PC-3 (cell line): Measurements from ENCODE around the gene NME4. TPM values are rescaled to one million over a fixed set of nuclear protein-coding genes. Genes with fewer than 3 reads are reported as not detected.
"Not testable (repeated sequence)": the region's sequence is repeated elsewhere in the genome, so short reads cannot be mapped to it uniquely, and the experiment has no call there.

Experiments used
- ATAC-seq: fragments of 200-7000 bp; cut with Tn5 transposase; 2 replicates; pipeline ENCODE4 v1.9.1; 2020; ENCODE audit warnings: mild to moderate bottlenecking, moderate library complexity
- Bru-seq: library from RNA; stranded (reverse); fragments of 400-500 nt; gene quantifications from one replicate; lab custom pipeline; 2021; lab: Mats Ljungman, UMichigan
- BruChase-seq, 2 experiments: library from RNA; stranded (reverse); fragments of 400-500 nt; gene quantifications; one replicate each; lab custom pipeline; 2021; lab: Mats Ljungman, UMichigan
- BruUV-seq: library from RNA; stranded (reverse); fragments of 400-500 nt; replicated peaks from 2 replicates; lab custom pipeline; 2021; lab: Mats Ljungman, UMichigan
- CTCF ChIA-PET: fragments of 300-600 bp; sonication (Branson Sonifier 250); formaldehyde crosslinking; loops from one replicate; lab custom pipeline; 2022; ENCODE audit warnings: antibody characterized with exemption; lab: Charles Lee
- POLR2A ChIA-PET: fragments of 300-600 bp; sonication (Branson Sonifier 250); formaldehyde crosslinking; loops from one replicate; lab custom pipeline; 2022; ENCODE audit warnings: antibody characterized with exemption; ENCODE audit not compliant: unreplicated experiment; lab: Charles Lee
- DNase-seq: peaks from one replicate; pipeline ENCODE4 v3.0.0-alpha.2; 2015
- H2AFZ ChIP-seq: fragments of 300-600 bp; sonication (generic); 2 replicates; pipeline ENCODE4 v1.6.0; 2016; ENCODE audit warnings: antibody characterized with exemption, low read length
- H3F3A ChIP-seq: fragments of 300-600 bp; sonication (generic); one replicate; pipeline ENCODE4 v1.6.0; 2017; ENCODE audit warnings: antibody characterized with exemption, low read length, control low read depth, mild to moderate bottlenecking; ENCODE audit not compliant: unreplicated experiment
- H3K27ac ChIP-seq: fragments of 300-600 bp; sonication (generic); 2 replicates; pipeline ENCODE4 v1.5.1; 2016; ENCODE audit warnings: mild to moderate bottlenecking, low read length
- H3K27me3 ChIP-seq: fragments of 300-600 bp; sonication (generic); 2 replicates; pipeline ENCODE4 v1.6.1; 2016; ENCODE audit warnings: low read length, mixed read lengths
- H3K36me3 ChIP-seq: fragments of 300-600 bp; sonication (generic); 2 replicates; pipeline ENCODE4 v1.6.1; 2016; ENCODE audit warnings: low read depth, mixed run types, low read length, mixed read lengths
- H3K4me1 ChIP-seq: fragments of 300-600 bp; sonication (generic); 2 replicates; pipeline ENCODE4 v1.5.1; 2016; ENCODE audit warnings: low read length; ENCODE audit not compliant: insufficient read depth
- H3K4me2 ChIP-seq: fragments of 300-600 bp; sonication (generic); 2 replicates; pipeline ENCODE4 v1.6.0; 2016; ENCODE audit warnings: low read length
- H3K4me3 ChIP-seq: fragments of 300-600 bp; sonication (generic); 2 replicates; pipeline ENCODE4 v1.5.1; 2016; ENCODE audit warnings: mild to moderate bottlenecking, low read length, mixed read lengths
- H3K79me2 ChIP-seq: fragments of 300-600 bp; sonication (generic); 2 replicates; pipeline ENCODE4 v1.6.1; 2017; ENCODE audit warnings: low read length, mixed read lengths
- H3K9ac ChIP-seq: fragments of 300-600 bp; sonication (generic); 2 replicates; pipeline ENCODE4 v1.6.0; 2016; ENCODE audit warnings: mild to moderate bottlenecking, low read length
- H3K9me2 ChIP-seq: fragments of 300-600 bp; sonication (generic); replicated peaks from 2 replicates; pipeline ENCODE4 v1.6.1; 2016; ENCODE audit warnings: mixed run types, low read length, mixed read lengths
- H3K9me3 ChIP-seq: fragments of 300-600 bp; sonication (generic); 2 replicates; pipeline ENCODE4 v1.6.1; 2016; ENCODE audit warnings: low read length, mixed read lengths
- H4K20me1 ChIP-seq: fragments of 300-600 bp; sonication (generic); 2 replicates; pipeline ENCODE4 v1.6.1; 2016; ENCODE audit warnings: low read length, mixed read lengths
- EZH2 ChIP-seq: fragments of 300-600 bp; sonication (generic); IDR thresholded peaks from one replicate; pipeline ENCODE4 v1.6.1; 2017; ENCODE audit warnings: antibody characterized with exemption, mild to moderate bottlenecking, low read length; ENCODE audit not compliant: unreplicated experiment
- EZH2phosphoT487 ChIP-seq: fragments of 300-600 bp; sonication (generic); IDR thresholded peaks from 2 replicates; pipeline ENCODE4 v1.6.1; 2018; ENCODE audit warnings: mild to moderate bottlenecking, antibody characterized with exemption, low read length, borderline replicate concordance
- intact Hi-C: fragments of 100-400 bp; cut with micrococcal nuclease; formaldehyde crosslinking; loops from 2 replicates; pipeline ENCODE4 v1.9.0; 2023
- long read RNA-seq: library from polyadenylated mRNA; unstranded; transcript quantifications from one replicate; pipeline ENCODE4 v2.0.0, GENCODE V29; 2021; ENCODE audit not compliant: unreplicated experiment
- total RNA-seq: library from RNA; depleted of rRNA; stranded (reverse); fragments of >200 nt; gene quantifications from 2 replicates; pipeline ENCODE4 v1.2.3, GENCODE V29; 2014; rRNA removed
- TF ChIP-seq, protein P1 (sequence below): fragments of 300-600 bp; sonication (generic); conservative IDR thresholded peaks from 2 replicates; pipeline ENCODE4 v1.5.1; 2017; ENCODE audit warnings: antibody characterized with exemption, low read depth, mild to moderate bottlenecking, low read length

Gene NME4
- total RNA-seq = 182 and 207 TPM in 2 replicates
- Bru-seq, nascent RNA = percentile 62 among the genes with signal in this experiment
- BruChase-seq, experiment 1, labeled RNA remaining after a 6-hour chase = percentile 77 among the genes with signal in this experiment
- percentile 64 among the genes with signal in this experiment for BruChase-seq, experiment 2, labeled RNA remaining after a 2-hour chase
- long read RNA-seq, transcript NME4-201 (5 exons, 995 nt) = major isoform, 35 of 75 reads
- long read RNA-seq, partial matches to known transcripts = 25 of 75 reads
- long read RNA-seq, other reads (novel, unspliced or antisense) = 8 of 75 reads

DNA sequence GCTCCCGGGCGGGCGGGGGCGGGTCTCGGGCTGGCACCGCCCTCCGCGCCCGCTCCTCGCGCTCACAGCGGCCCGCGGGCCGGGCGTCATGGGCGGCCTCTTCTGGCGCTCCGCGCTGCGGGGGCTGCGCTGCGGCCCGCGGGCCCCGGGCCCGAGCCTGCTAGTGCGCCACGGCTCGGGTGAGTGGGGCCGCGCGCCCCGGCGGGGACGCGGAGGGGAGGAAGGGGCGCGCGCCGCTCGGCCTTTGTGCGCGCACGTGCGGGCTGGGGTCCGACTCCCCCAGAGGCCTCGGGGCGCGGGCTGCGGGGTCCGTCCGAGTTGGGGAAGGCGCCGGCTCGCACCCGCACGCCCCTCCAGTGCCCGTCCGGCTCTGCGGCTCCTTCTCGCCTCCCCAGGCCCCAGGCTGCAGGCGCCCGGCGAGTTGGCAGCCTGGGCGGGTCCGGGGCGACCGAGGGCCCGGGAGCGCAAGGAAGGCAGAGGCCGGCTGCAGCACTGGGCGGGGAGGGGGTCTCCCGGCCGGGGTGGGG, at the start of gene NME4:
Gene NME4, plus strand, starts transcription at position 65 of the 527 bp plus-strand sequence. Its CDS starts 24 bp downstream, at position 89.
- ATAC-seq (peak; percentile 10; the same call in 1 of the 2 replicates), DNase-seq (peak; percentile 14)
- BruUV-seq = no TSS peak
- peak within 1 kb of the TSS; percentile 65 for H3K4me3 ChIP-seq
- H3K9ac ChIP-seq = peak within 1 kb of the TSS; percentile 52; the same call in 1 of the 2 replicates
- no peaks in the 10 kb centered on the region for H3K9me2 ChIP-seq
- ChIA-PET POLR2A (no interaction called here), CTCF (no interaction called here)
- H3F3A ChIP-seq = no peaks in the 10 kb centered on the region
- no peak within 1 kb of the TSS for H3K27ac ChIP-seq
- peaks cover 5% of the 10 kb centered on the region; the same call in 1 of the 2 replicates for H3K79me2 ChIP-seq
- H3K4me2 ChIP-seq = peak within 1 kb of the TSS; percentile 91
- intact Hi-C loops = no loop called here
- TF ChIP-seq, protein P1, sequence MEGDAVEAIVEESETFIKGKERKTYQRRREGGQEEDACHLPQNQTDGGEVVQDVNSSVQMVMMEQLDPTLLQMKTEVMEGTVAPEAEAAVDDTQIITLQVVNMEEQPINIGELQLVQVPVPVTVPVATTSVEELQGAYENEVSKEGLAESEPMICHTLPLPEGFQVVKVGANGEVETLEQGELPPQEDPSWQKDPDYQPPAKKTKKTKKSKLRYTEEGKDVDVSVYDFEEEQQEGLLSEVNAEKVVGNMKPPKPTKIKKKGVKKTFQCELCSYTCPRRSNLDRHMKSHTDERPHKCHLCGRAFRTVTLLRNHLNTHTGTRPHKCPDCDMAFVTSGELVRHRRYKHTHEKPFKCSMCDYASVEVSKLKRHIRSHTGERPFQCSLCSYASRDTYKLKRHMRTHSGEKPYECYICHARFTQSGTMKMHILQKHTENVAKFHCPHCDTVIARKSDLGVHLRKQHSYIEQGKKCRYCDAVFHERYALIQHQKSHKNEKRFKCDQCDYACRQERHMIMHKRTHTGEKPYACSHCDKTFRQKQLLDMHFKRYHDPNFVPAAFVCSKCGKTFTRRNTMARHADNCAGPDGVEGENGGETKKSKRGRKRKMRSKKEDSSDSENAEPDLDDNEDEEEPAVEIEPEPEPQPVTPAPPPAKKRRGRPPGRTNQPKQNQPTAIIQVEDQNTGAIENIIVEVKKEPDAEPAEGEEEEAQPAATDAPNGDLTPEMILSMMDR = no peak
- TF ChIP-seq EZH2phosphoT487 (no peak), EZH2 (no peak)
- H3K36me3 ChIP-seq = no peaks in the 10 kb centered on the region
- H3K4me1 ChIP-seq = peaks cover 6% of the 10 kb centered on the region
- H3K9me3 ChIP-seq = no peaks in the 10 kb centered on the region
- no peaks in the 10 kb centered on the region for H3K27me3 ChIP-seq
- no peaks in the 10 kb centered on the region for H4K20me1 ChIP-seq
- H2AFZ ChIP-seq = peak within 1 kb of the TSS; percentile 74

DNA sequence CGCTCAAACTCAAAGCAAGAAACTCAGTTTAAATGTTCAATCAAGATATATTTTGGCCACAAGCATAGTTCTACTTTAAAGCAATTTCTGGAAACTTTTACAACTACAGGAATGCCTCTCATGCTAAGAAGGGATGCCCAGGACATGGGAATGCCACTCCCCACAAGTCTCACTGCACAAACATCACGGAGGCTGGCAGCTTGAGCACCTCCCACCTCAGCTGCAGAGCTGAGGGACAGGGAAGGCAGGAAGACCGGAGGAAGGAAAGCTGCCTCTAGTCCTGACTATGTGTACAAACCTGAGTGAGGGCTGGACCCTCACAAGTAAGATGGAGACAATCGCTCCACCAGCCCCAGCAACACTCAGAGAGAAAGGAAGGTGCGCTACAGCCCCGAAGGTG, 49.8 kb upstream of the NME4 start:
- H3K4me1 ChIP-seq = no peaks in the 10 kb centered on the region
- peaks cover 90% of the 10 kb centered on the region for H3K79me2 ChIP-seq
- H2AFZ ChIP-seq = no peak overlapping the region
- DNase-seq = no peak
- CTCF ChIA-PET = no interaction called here
- intact Hi-C loops = no loop called here
- TF ChIP-seq EZH2phosphoT487 = no peak
- TF ChIP-seq, protein P1 = no peak
- TF ChIP-seq EZH2 = no peak
- no peak overlapping the region for H3K4me2 ChIP-seq
- no peaks in the 10 kb centered on the region for H3K9me3 ChIP-seq
- ATAC-seq = no peak
- no peaks in the 10 kb centered on the region for H3F3A ChIP-seq
- no peaks in the 10 kb centered on the region; the same call in 1 of the 2 replicates for H4K20me1 ChIP-seq
- H3K27me3 ChIP-seq = no peaks in the 10 kb centered on the region
- POLR2A ChIA-PET = no interaction called here
- BruUV-seq = no TSS peak
- H3K36me3 ChIP-seq = no peaks in the 10 kb centered on the region
- H3K4me3 ChIP-seq = no peak overlapping the region
- H3K9ac ChIP-seq = no peak overlapping the region
- no peak overlapping the region for H3K27ac ChIP-seq
- no peaks in the 10 kb centered on the region for H3K9me2 ChIP-seq

DNA sequence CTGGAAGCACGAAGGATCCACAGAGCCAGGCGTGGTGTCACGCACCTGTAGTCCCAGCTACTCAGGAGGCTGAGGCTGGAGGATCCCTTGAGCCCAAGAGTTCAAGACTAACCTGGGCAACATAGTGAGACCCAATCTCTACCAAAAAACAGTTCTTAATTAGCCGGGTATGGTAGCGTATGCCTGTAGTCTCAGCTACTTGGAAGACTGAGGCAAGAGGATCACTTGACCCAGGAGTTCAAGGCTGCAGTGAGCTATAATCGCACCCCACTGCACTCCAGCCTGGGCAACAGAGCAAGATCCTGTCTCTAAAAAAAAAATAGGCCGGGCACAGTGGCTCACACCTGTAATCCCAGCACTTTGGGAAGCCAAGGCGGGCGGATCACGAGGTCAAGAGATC, 48.5 kb upstream of the NME4 start:
- H3K9me3 ChIP-seq, H3K36me3 ChIP-seq, H3F3A ChIP-seq, H3K9me2 ChIP-seq, intact Hi-C loops, H2AFZ ChIP-seq, H4K20me1 ChIP-seq, H3K4me3 ChIP-seq, H3K9ac ChIP-seq, DNase-seq, H3K4me1 ChIP-seq, POLR2A ChIA-PET, ATAC-seq, H3K27me3 ChIP-seq, H3K27ac ChIP-seq, BruUV-seq, CTCF ChIA-PET, H3K4me2 ChIP-seq: not testable (repeated sequence)
- peaks cover 78% of the 10 kb centered on the region for H3K79me2 ChIP-seq
